T-helper 2 cell treated with Interferon-gamma antibody and Interleukin-4, amounts not matched to agents 100 ng/mL and 5 ng/mL, for 36 hours (primary cell): ENCODE data around the gene FRMD8. TPM values are rescaled to one million over a fixed set of nuclear protein-coding genes. Genes with fewer than 3 reads are reported as not detected.

Experiments used
- intact Hi-C: fragments of 100-400 bp; cut with micrococcal nuclease; formaldehyde crosslinking; loops from one replicate; pipeline ENCODE4 v1.15.1; 2023
- total RNA-seq: library from RNA; stranded (reverse); gene quantifications from 2 replicates; pipeline ENCODE4 v1.2.3, GENCODE V29; 2022

The FRMD8 gene
- total RNA-seq, 1 donor from 2014 or later, result 54.1 TPM

DNA sequence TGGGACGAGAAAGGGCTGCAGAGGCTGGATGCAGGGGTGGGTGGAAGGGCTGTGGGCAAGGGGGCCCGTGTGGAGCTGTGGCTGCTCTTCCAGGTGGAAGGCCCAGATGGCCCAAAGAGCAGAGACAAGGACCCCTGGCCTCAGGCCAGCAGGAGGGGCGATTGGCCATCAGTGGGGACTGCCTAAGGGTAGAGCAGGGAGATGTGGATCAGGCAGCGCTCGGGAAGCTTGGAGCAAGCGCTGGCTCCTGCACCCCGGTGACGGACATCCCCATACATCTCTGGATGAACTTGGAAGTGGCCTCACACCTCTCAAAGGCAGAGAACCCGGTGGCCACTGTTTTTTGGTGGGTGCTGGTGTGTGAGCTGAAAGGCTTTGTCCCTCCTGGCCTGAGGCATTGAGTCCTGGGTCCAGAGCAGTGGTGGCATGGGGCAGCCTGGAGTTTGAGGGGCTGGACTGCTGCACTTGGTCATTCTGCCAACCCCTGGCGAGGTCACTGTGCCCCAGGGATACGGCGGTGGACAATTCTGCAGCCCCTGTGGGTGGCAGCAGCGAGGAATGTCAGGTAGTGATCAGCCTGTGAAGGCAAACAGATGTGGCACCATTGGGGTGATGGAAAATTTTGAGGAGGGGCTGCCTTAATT, 5.9 kb downstream of the FRMD8 start:
- intact Hi-C loops, result no loop called here

DNA sequence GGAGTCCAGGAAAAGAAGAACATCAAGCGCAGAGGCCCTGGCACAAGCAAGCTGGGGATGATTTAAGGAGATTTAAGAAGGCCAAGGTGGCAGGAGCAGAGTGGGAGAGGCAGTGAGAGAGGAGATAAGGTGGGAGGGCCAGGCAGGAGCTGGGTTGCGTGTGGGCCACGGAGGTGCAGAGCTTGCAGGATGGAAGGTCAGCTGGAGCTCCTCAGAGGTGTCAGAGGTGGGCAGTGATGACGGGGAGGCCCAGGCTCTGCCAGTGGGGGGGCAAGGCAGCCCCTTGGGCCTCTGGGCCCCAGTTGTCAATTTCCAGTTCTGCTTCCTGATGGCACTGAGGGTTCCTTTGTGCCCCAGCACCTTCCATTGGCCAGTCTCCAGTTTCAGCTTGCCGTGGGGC, 6.5 kb downstream of the FRMD8 start:
- intact Hi-C loops, result no loop called here

DNA sequence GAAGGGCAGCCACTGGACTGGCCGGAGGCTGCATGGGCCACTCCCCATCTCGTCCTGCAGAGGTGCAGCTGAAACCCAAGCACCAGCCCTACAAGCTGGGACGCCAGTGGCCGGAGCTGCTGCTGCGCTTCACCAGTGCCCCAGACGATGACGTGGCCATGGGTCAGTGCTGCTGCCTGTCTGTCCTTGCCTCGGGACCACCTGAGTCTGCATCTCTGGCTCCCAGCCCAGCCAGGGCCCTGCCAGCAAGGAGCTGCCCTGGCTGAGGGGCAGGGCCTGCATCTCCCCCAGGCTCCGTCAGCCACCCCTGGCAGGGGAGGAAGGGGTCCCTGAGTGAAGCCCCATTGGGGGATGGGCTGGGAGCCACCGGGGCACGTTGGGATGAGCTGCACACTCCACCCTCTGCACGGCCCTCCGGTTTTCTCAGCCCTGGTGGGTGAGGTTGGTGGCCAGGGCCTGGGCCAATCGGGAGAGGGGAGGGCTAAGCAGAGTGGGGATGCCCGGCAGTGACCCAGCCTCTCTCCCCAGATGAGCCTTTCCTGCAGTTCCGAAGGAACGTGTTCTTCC, 7.2 kb downstream of the FRMD8 start:
- intact Hi-C loops, result no loop called here

DNA sequence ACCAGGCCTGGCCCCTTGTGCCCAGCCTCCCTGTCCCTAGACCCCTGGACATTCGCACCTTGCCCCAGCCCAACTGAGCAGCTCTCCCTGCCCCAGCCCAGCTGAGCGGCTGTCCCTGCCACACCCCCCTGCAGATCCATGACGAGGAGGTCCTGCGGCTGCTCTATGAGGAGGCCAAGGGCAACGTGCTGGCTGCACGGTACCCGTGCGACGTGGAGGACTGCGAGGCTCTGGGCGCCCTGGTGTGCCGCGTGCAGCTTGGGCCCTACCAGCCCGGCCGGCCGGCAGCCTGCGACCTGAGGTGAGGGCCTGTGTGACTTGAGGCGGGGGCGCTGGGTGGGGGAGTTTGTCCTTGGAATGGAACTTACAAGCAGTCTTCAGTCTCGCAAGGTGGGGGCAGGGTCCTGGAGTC, 7.7 kb downstream of the FRMD8 start:
- intact Hi-C loops, result no loop called here

DNA sequence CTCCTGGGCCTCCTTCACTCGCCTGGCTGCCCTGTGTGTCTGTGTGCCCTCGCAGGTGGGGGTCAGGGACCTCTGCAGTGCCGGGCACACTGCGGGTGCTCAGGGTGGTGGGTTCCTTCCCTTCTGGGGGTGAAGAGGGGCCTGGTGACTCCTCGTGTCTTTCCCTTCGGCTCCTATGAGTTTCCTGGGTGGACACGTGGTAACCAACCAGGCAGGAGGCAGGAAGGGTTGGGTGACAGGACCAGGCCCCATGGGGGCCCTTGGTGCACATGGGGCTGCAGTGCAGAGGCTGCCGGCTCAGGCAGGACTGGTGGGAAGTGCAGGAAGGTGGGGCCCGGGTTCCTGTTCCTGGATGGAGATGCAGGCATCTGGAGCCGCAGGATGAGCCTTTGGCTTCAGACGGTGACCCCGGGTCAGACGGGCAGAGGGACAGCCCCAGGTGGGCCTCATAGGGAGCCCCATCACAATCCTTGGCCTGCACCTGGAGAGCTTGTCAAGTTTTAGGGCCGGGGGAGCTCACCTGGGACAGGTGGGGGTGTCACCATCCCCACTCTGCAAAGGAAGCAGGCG, 9.6 kb downstream of the FRMD8 start:
- intact Hi-C loops, result no loop called here

DNA sequence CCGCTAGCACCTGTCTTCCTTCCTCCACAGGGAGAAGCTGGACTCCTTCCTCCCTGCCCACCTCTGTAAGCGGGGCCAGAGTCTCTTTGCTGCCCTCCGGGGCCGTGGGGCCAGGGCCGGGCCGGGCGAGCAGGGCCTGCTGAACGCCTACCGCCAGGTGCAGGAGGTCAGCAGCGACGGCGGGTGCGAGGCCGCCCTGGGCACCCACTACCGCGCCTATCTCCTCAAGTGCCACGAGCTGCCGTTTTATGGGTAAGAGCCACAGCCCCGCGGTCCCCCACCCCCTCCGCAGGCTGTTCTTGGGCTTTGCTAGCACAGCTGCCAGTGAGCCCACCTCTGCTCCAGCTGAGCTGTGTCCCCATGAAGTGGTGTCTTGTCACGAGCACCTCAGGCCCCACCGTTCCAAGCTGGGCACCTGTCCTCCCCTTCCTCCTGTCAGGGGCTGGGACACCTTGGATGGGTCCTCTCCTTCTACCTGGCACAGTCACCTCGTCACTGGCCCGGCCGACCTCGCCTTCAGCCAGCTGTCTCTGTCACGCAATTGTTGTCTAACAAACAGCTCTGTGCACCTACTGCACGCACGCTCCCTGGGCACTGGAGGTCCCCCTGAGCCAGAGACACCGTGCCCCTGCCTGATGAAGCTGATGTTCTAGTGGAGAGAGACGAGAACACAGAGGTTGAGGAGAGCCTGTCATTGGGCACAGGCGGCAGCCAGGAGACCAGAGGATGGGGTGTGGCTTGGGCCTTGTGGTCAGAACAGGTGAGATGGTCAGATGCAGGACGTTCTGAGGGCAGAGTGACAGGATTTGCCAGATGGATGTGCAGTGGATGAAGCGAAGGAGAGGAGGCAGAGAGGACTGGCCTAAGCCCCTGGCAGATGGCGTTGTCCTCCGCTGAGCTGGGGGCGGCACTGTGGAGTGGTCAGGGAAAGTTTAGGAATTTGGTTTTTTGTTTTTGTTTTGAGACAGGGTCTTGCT, 10.6 kb downstream of the FRMD8 start:
- intact Hi-C loops, result no loop called here

DNA sequence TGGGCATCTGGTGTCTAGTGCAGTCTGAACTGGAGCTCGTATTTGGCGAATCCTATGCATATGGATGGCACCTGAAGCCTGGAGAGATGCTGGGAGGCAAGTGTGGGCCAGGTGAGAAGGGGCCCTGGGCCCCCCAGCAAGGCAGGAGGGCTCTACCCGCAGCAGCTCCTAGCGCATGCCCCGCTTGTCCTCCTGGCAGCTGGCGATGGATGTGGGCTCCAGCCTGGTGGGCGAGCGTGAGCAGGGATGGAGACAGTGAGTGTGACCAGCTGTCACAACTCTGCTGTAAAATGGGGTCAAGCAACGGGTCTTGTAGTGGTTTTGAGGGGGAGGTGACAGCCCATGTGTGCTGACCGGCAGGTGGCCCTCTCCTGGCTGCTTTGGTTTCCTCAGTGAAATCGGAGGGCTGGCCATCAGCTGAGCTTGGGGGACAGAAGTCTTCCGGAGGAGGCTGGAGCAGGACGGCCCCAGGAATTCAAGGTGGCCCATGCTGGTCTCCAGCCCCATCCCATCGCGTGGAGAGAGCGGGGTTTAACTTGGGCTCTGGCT, 12.0 kb downstream of the FRMD8 start:
- intact Hi-C loops, result no loop called here

DNA sequence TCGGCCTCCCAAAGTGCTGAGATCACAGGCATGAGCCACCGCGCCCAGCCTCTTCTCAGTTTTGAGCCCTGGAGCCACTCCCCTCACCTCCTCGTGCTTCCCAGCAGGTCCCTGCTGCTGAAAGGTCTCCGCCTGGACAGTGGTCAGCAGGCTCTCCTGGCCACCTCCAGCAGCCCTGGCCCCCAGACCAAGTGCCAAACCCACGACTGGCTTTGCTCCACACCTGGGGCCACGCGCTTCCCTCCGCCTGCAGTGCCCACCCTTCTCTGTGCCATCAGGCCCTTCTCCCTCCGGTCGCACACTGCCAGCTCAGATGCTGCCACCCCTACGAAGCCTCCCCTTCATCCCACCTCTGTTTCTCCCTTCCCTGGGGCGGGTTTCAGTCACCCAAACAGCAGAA, 12.8 kb downstream of the FRMD8 start:
- intact Hi-C loops, result no loop called here

DNA sequence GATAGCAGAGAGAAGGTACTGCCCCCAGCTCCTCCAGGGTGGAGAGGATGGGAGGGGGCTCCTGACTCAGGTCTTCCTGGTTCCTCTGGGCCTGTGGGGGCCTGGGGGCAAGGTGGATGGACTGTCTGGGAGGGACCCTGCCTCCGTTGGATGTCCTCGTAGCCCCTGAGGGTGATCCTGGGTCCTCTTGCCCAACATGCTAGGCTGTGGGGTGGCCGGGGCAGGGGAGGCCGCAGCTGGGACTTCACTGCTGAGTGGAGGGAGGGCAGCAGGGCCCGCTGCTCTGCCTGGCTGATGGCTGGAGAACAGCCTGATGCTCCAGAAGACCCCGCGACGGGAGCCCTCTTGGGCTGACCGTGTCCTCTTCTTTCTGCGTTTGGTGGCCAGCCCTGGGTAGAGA, 13.4 kb downstream of the FRMD8 start:
- intact Hi-C loops, result no loop called here

DNA sequence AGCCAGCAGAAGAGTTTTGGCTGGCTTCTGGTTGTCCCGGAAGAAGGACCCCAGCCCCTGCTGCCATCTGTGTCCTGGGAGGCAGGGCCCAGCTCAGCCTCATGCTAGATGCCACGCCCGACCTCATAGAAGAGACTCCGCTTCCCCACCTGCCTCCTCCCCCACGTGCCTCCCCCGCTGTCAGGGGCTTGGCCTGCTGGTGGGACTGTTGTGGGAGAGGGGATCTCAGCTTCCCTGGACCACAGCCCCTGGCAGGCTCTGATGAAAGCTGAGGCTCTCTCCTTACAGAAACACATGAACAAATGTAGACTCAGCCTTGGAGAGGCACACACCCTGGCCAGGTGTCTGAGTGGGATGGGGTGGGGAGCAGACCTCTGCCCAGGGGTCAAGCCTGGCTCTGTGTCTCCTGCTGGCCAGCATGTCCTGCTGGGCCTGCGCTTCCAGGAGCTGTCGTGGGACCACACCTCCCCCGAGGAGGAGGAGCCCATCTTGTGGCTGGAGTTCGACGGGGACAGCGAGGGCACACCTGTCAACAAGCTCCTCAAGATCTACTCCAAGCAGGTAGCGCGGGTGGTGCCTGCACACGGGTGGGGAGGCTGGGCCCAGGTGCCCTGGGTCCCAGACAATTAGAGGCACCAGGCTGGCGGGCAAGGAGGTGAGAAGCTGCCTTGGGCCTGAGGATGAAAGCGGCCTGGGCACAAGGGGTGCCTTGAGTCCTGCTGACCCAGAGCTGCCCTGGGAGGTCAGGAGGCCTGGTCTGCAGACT, 14.1 kb downstream of the FRMD8 start:
- intact Hi-C loops, result no loop called here

DNA sequence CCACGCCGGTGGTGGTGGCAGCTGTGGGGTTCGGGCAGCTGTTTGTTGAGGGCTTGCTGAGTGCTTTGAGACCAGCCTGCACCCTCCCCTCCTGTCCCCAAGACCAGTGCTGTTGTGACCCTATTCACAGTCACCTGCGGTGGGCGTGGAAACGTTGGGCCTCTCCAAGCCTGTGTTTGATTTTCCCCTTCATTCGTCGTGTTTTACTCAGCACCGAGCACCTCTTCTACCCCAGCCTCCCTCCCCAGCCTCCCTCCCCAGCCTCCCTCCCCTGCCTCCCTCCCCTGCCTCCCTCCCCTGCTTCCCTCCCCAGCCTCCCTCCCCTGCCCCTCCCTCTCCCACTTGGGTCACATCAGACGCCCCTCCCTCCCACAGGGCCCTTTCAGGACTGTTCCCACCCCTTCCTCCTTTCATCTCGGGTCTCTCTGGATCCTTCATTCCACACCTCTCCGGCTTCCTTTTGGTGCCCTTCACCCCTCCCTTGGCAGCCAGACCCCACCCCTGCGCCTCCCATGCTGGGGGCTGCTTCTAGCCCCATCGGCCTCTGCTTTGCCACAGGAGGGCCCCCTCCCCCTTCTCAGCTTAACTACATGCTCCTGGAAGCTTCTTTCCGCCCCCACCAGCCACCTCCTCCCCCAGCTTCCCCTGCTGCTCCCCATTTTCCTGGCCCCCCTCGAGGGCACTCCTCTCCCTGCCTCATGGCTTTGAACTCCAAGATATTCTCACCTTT, 14.8 kb downstream of the FRMD8 start:
- intact Hi-C loops, result no loop called here

DNA sequence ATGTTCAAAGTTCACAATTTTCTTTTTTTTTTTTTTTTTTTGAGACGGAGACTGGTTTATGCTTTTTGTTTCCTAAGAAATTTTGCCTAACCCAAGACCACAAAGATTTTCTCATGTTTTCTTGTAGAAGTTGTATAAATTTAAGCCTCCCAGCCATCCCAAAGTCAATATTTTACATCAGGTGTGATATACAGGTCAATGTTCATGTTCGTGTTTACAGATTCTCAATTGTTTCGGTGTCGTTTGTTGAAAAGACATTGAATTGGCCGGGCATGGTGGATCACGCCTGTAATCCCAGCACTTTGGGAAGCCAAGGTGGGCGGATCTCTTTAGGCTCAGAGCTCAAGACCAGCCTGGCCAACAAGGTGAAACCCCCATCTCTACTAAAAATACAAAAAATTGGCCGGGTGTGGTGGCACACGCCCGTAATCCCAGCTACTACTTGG, 15.4 kb downstream of the FRMD8 start:
- intact Hi-C loops, result no loop called here

DNA sequence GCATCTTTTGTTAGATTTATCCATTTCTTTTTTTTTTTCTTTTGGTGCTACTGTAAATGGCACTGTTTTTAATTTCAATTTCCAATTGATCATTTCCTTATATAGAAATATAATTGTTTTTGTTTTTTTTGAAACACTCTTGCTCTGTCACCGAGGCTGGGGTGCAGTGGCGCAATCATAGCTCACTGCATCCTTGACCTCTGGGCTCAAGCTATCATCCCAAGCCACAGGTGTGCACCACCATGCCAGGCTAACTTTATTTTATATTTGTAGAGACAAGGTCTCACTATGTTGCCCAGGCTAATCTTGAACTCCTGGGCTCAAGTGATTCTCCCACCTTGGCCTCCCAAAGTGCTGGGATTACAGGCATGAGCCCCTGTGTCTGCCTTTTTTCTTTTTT, 16.4 kb downstream of the FRMD8 start:
- intact Hi-C loops, result no loop called here

DNA sequence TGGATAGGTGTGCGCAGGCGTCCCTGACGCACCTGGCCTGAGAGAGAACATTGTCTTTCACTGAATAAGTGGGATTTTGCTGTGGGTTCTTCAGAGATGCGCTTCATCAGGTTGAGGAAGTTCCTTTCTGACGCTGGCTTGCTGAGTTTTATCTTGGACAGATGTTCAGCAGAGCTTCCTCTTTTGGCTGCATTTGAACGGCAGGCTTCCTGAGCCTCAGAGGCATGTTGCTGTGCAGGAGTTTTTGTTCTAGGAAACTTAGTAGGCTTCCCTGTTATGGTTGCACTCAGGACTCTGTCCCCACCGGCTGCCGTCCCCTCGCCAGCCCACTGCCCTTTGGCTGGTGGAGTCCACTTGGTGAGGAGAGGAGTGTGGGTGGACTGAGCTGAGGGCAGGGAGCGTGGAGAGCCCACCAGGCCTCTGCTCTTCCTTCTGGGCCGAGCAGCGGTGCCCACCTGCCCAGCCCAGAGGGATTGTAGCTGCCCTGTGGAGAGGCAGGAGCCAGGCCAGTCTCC, 17.2 kb downstream of the FRMD8 start:
- intact Hi-C loops, result no loop called here

DNA sequence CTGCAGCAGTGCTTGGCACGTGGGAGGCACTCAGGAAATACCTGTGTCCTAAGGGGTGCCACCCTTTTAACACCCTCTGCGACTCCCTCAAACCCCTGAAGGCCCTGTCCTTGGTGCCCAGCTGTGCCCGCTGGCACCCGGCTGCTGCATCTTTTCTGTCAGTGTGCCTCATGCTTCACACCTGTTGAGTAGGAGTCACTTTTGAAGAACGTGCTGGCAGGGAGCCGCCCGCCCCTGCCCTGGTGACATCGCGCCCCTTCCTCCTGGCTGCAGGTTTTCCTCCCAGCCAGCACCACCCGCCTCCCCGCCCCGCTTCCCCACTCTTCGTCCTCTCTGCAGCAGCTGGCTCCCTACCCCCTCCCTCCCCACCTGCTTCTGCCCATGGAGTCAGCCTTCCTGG, 17.8 kb downstream of the FRMD8 start:
- intact Hi-C loops, result no loop called here

DNA sequence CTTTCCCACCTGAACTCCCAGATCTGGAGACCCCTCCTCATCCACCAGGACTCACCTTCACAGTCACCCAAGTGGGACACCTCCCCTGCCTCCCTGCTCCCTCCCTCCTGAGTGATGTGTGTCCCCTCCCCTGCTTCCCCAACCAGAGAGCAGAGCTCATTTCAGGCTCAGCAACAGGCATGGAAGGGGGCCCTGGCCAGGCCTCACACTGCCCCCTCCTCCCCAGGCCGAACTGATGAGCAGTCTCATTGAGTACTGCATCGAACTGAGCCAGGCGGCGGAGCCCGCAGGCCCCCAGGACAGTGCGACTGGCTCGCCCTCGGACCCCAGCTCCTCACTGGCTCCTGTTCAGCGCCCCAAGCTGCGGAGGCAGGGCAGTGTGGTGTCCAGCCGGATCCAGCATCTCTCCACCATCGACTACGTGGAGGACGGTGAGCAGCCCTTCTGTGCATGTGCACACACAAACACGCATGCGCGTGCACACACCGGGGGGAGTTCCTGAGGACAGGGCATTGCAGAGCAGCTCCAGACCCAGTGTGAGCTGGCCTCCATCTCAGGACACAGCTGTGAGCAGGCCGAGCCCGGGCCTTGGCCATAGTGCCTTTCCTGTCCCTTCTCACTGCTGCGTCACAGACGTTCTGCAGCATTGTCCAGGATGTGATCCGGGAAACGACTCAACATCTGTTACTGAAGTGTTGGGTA, 18.4 kb downstream of the FRMD8 start:
- intact Hi-C loops, result no loop called here

DNA sequence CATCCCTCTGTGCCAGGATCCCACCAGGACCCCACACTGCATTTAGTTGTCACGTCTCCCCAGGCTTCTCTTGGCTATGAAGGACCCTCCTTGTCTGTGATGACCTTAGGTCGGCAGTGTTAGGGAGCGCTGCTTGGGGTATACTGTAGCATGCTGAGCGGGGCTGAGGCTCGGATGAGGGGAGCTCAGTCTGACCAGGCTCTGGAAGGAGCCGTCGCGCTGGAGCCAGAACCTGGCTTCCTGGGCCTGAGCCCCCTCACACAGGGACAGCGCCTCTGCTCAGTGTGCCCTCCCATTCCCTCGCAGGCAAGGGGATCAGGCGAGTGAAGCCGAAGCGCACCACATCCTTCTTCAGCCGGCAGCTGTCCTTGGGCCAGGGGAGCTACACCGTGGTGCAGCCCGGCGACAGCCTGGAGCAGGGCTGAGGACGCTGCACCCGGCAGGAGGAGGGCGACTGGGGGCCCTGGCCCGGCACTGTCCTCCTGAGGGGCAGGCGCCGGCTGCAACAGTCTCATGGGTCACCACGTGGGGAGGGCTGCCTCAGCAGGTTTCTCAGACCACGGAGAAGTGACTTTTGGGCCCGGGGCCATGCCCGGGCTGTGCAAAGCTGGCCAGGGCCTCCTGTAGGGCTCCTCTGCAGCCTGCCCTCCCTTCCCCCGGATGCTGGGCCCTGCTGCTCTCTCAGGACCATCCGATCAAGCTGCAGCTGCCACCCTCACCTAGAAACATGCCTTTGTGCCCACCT, 24.7 kb downstream of the FRMD8 start:
- intact Hi-C loops, result no loop called here

DNA sequence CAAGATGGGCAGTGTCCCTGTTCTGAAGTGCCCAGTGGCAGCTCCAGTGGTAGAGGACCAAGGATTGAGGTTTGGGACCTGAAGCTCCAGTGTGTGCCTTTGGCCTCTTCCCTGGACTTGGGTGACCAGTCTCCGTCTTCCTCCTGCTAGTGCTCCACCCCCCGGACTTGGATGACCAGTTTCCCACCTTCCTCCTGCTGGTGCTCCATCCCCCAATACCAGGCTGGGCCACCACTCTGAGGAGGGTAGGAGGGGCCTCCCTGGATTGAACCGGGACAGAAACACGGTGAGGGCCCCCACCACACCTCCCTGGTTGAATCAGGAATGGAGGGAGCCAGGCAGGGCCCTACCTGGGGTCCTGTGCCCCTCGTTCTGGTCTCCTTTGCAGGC, 25.2 kb downstream of the FRMD8 start:
- intact Hi-C loops, result no loop called here
